ENCODE data around the gene MRPS18A. TPM values are rescaled to one million over a fixed set of nuclear protein-coding genes. Genes with fewer than 3 reads are reported as not detected.

Gene MRPS18A
- total RNA-seq, 1 donor from 2014 or later = 57.0 TPM

Other genes starting within 250 kb of the MRPS18A start
- 1.4 TPM in 2 replicates for gene DLK2, start 232.2 kb downstream of the MRPS18A start, total RNA-seq
- 36.0 and 45.3 TPM in 2 replicates for gene TJAP1, start 210.2 kb downstream of the MRPS18A start, total RNA-seq
- gene LRRC73, start 177.4 kb downstream of the MRPS18A start, total RNA-seq = 0.31 and 0.34 TPM in 2 replicates
- gene YIPF3, start 170.9 kb downstream of the MRPS18A start, total RNA-seq = 51.7 and 59.1 TPM in 2 replicates
- 67.7 and 75.6 TPM in 2 replicates for gene POLR1C, start 170.7 kb downstream of the MRPS18A start, total RNA-seq
- 54.4 and 59.4 TPM in 2 replicates for gene XPO5, start 111.8 kb downstream of the MRPS18A start, total RNA-seq
- gene POLH, start 111.6 kb downstream of the MRPS18A start, total RNA-seq = 23.3 and 26.5 TPM in 2 replicates
- gene GTPBP2, start 58.5 kb downstream of the MRPS18A start, total RNA-seq = 75.7 and 81.4 TPM in 2 replicates
- gene MAD2L1BP, start 52.0 kb downstream of the MRPS18A start, total RNA-seq = 40.1 and 40.5 TPM in 2 replicates
- 0.17 TPM in 1 of 2 replicates, not detected in the other for gene RSPH9, start 42.8 kb downstream of the MRPS18A start, total RNA-seq
- gene VEGFA, start 82.4 kb upstream of the MRPS18A start, total RNA-seq = 29.0 and 31.3 TPM in 2 replicates

Measured in activated B cell treated with CpG ODN at 0.5 μM for 24 hours (primary cell).